Measurements from ENCODE around the gene ZNF805.
"Not testable (repeated sequence)": the region's sequence is repeated elsewhere in the genome, so short reads cannot be mapped to it uniquely, and the experiment has no call there.

ZNF805 gene

GRCh38 chr19:57240311-57241090 lies at the start of gene ZNF805:
Gene ZNF805 (plus strand): TSS chr19:57240632. CDS start chr19:57240892, 260 bp downstream.
- DNase-seq (ENCODE audit: low read depth), result peak; percentile 59

GRCh38 chr19:57191141-57192076 lies 49.0 kb upstream of the ZNF805 start, which contains the start of gene ZNF264:
Gene ZNF264 (plus strand): TSS chr19:57191500. CDS start chr19:57191914, 414 bp downstream.
- peak; percentile 45 for DNase-seq (ENCODE audit: low read depth)

GRCh38 chr19:57192077-57192420 lies 48.4 kb upstream of the ZNF805 start:
- no peak for DNase-seq (ENCODE audit: low read depth)

GRCh38 chr19:57192993-57193392 lies 47.4 kb upstream of the ZNF805 start:
- DNase-seq (ENCODE audit: low read depth), result no peak

GRCh38 chr19:57197874-57198273 lies 42.6 kb upstream of the ZNF805 start:
- not testable (repeated sequence) for DNase-seq (ENCODE audit: low read depth)

GRCh38 chr19:57202160-57202559 lies 38.3 kb upstream of the ZNF805 start:
- no peak for DNase-seq (ENCODE audit: low read depth)

- no peak for DNase-seq (ENCODE audit: low read depth)
These were observed 30.1 kb upstream of the ZNF805 start for GRCh38 chr19:57210381-57210780.

- no peak for DNase-seq (ENCODE audit: low read depth)
These were observed 28.3 kb upstream of the ZNF805 start for GRCh38 chr19:57212109-57212508.

GRCh38 chr19:57227502-57227901 lies 12.9 kb upstream of the ZNF805 start:
- no peak for DNase-seq (ENCODE audit: low read depth)

- no peak for DNase-seq (ENCODE audit: low read depth)
These were observed 8.7 kb upstream of the ZNF805 start for GRCh38 chr19:57231686-57232085.

- DNase-seq (ENCODE audit: low read depth), result no peak
These were observed 7.2 kb upstream of the ZNF805 start for GRCh38 chr19:57233207-57233606.

- DNase-seq (ENCODE audit: low read depth), result no peak
These were observed 486 bp upstream of the ZNF805 start for GRCh38 chr19:57239982-57240310.

- no peak for DNase-seq (ENCODE audit: low read depth)
These were observed 744 bp downstream of the ZNF805 start for GRCh38 chr19:57241176-57241575.

GRCh38 chr19:57242821-57243220 lies 2.4 kb downstream of the ZNF805 start:
- DNase-seq (ENCODE audit: low read depth), result no peak

GRCh38 chr19:57244513-57244912 lies 4.1 kb downstream of the ZNF805 start:
- no peak for DNase-seq (ENCODE audit: low read depth)

GRCh38 chr19:57245066-57245465 lies 4.6 kb downstream of the ZNF805 start:
- DNase-seq (ENCODE audit: low read depth), result no peak

GRCh38 chr19:57245959-57246358 lies 5.5 kb downstream of the ZNF805 start:
- no peak for DNase-seq (ENCODE audit: low read depth)

- DNase-seq (ENCODE audit: low read depth), result no peak
These were observed 8.2 kb downstream of the ZNF805 start for GRCh38 chr19:57248646-57249045.

GRCh38 chr19:57249329-57249728 lies 8.9 kb downstream of the ZNF805 start:
- DNase-seq (ENCODE audit: low read depth), result no peak

- DNase-seq (ENCODE audit: low read depth), result not testable (repeated sequence)
These were observed 13.3 kb downstream of the ZNF805 start for GRCh38 chr19:57253767-57254166.

- no peak for DNase-seq (ENCODE audit: low read depth)
These were observed 21.6 kb downstream of the ZNF805 start for GRCh38 chr19:57262044-57262443.

- DNase-seq (ENCODE audit: low read depth), result no peak
These were observed 22.9 kb downstream of the ZNF805 start for GRCh38 chr19:57263244-57263741.

- DNase-seq (ENCODE audit: low read depth), result no peak
These were observed 26.9 kb downstream of the ZNF805 start for GRCh38 chr19:57267291-57267690.

All from non-pigmented ciliary epithelial cell (primary cell).